HepG2 (cell line): ENCODE data around the gene ZNF132. TPM values are rescaled to one million over a fixed set of nuclear protein-coding genes. Genes with fewer than 3 reads are reported as not detected.

Experiments used
- ARID3A ChIP-seq: IDR thresholded peaks from 2 replicates; pipeline ENCODE4 v1.6.1; 2012; ENCODE audit warnings: low read depth, low read length, improper control_type of control experiment
- DZIP1 ChIP-seq: sonication (generic); formaldehyde crosslinking; IDR thresholded peaks from 2 replicates; pipeline ENCODE4 v1.5.0; 2020; ENCODE audit warnings: mild to moderate bottlenecking, missing genetic modification reagents
- FOXC1 ChIP-seq: sonication (generic); formaldehyde crosslinking; IDR thresholded peaks from 2 replicates; pipeline ENCODE4 v1.8.0; 2022; ENCODE audit warnings: mild to moderate bottlenecking, missing genetic modification reagents, borderline replicate concordance
- HOXA5 ChIP-seq: sonication (generic); formaldehyde crosslinking; IDR thresholded peaks from 2 replicates; pipeline ENCODE4 v1.4.0; 2020; ENCODE audit warnings: missing genetic modification reagents
- HOXA9 ChIP-seq: sonication (generic); formaldehyde crosslinking; IDR thresholded peaks from 2 replicates; pipeline ENCODE4 v1.8.1; 2022; ENCODE audit warnings: missing genetic modification reagents, mild to moderate bottlenecking, moderate library complexity, borderline replicate concordance
- LRRFIP1 ChIP-seq: sonication (generic); formaldehyde crosslinking; conservative IDR thresholded peaks from 2 replicates; pipeline ENCODE4 v1.4.0; 2020; ENCODE audit warnings: missing genetic modification reagents
- MTA3 ChIP-seq: sonication (generic); formaldehyde crosslinking; IDR thresholded peaks from 2 replicates; pipeline ENCODE4 v1.4.0; 2020; ENCODE audit warnings: missing genetic modification reagents
- NR2F6 ChIP-seq, 2 experiments: IDR thresholded peaks; 2 replicates each; pipeline ENCODE4 v1.6.1; 2016; ENCODE audit warnings: antibody characterized with exemption in 1 of 2, mild to moderate bottlenecking in 1 of 2
- PLRG1 ChIP-seq: fragments of 450-650 bp; conservative IDR thresholded peaks from 2 replicates; pipeline ENCODE4 v1.6.1; 2016
- RORA ChIP-seq: sonication (generic); formaldehyde crosslinking; IDR thresholded peaks from 2 replicates; pipeline ENCODE4 v1.5.0; 2020; ENCODE audit warnings: mild to moderate bottlenecking, missing genetic modification reagents, moderate library complexity
- TAF1 ChIP-seq: sonication (generic); formaldehyde crosslinking; IDR thresholded peaks from 2 replicates; pipeline ENCODE4 v1.4.0; 2020; ENCODE audit warnings: missing genetic modification reagents
- ZHX2 ChIP-seq, 2 experiments: sonication (generic) in 1 of 2; formaldehyde crosslinking in 1 of 2; IDR thresholded peaks; 2 replicates each; pipeline versions ENCODE4 v1.6.1 to v1.9.0; 2014 to 2022; ENCODE audit warnings: antibody characterized with exemption in 1 of 2, borderline replicate concordance in 1 of 2, inconsistent platforms in 1 of 2, low read depth in 1 of 2, missing genetic modification reagents in 1 of 2
- ZKSCAN1 ChIP-seq: fragments of 150-350 bp; IDR thresholded peaks from 2 replicates; pipeline ENCODE4 v1.6.1; 2014; ENCODE audit warnings: low read length
- ZNF264 ChIP-seq: sonication (generic); formaldehyde crosslinking; IDR thresholded peaks from 2 replicates; pipeline ENCODE4 v1.4.0; 2020; ENCODE audit warnings: missing genetic modification reagents
- ZNF652 ChIP-seq: IDR thresholded peaks from 2 replicates; pipeline ENCODE4 v1.6.1; 2016; ENCODE audit warnings: low read depth, borderline replicate concordance
- ZNF720 ChIP-seq: sonication (generic); formaldehyde crosslinking; IDR thresholded peaks from 2 replicates; pipeline ENCODE4 v1.4.0; 2020; ENCODE audit warnings: missing genetic modification reagents
- polyA plus RNA-seq, 8 experiments: library from polyadenylated mRNA; depleted of rRNA in 3 of 8; stranded (reverse) in 7 of 8; unstranded in 1 of 8; fragments of >200 nt; fragmentation: Illumina TruSeq in 4 of 8; extraction: Trizol in 4 of 8; gene quantifications; 2 replicates each; pipeline versions ENCODE4 v1.2.1 to v1.2.3, GENCODE V29; 2011 to 2016; ENCODE audit warnings: low read depth in 4 of 8, missing spikeins in 1 of 8, mixed read lengths in 1 of 8; ENCODE audit not compliant: insufficient read depth in 1 of 8
- total RNA-seq, 5 experiments: library from RNA; depleted of rRNA; stranded (reverse); fragments of >200 nt; fragmentation: Illumina TruSeq; extraction: Trizol; gene quantifications; 2 replicates each; pipeline ENCODE4 v1.2.3, GENCODE V29; 2016; ENCODE audit warnings: low read depth in 1 of 5

ZNF132 gene
- total and polyA plus RNA-seq, 2 of the 13 experiments (the other 11 are each of a cell fraction or from before 2014, with no cell fraction given): not detected

GRCh38 chr19:58466760-58467589 is 27.0 kb upstream of the ZNF132 start, which contains the start of gene ZNF324 (continued):
- TF ChIP-seq ZHX2 (IDR thresholded peaks at IDR 0.05; ENCODE audit: low read depth) (peak; percentile 56; the same call in 1 of the 2 replicates), ZHX2 (CRISPR knock-in tag; IDR thresholded peaks at IDR 0.05; ENCODE audit: borderline replicate concordance) (no peak), DZIP1 (no peak), ZNF720 (CRISPR knock-in tag) (no peak), ZNF652 (CRISPR knock-in tag) (no peak), FOXC1 (CRISPR knock-in tag) (peak; percentile 40; the same call in 1 of the 2 replicates), ZNF264 (no peak), LRRFIP1 (no peak), ARID3A (no peak), HOXA9 (CRISPR knock-in tag) (no peak), PLRG1 (no peak), RORA (CRISPR knock-in tag) (no peak), MTA3 (CRISPR knock-in tag) (no peak), NR2F6 (IDR thresholded peaks at IDR 0.05) (no peak), NR2F6 (CRISPR knock-in tag; IDR thresholded peaks at IDR 0.05) (no peak; the same call in 1 of the 2 replicates), ZKSCAN1 (no peak), TAF1 (CRISPR knock-in tag) (peak; percentile 71), HOXA5 (CRISPR knock-in tag) (peak; percentile 85)
